HG03139 (cell line): ENCODE data around the gene ALMS1.
"Not testable (repeated sequence)": the region's sequence is repeated elsewhere in the genome, so short reads cannot be mapped to it uniquely, and the experiment has no call there.

Experiments used
- ATAC-seq: cut with Tn5 transposase; IDR thresholded peaks from one replicate; pipeline ENCODE4 v1.9.1; 2021; ENCODE audit not compliant: unreplicated experiment

Gene ALMS1

GRCh38 chr2:73403237-73403636 lies 17.6 kb downstream of the ALMS1 start:
- no peak for ATAC-seq

- ATAC-seq = no peak
Observed at GRCh38 chr2:73404409-73404808, 18.8 kb downstream of the ALMS1 start.

GRCh38 chr2:73406996-73407395 lies 21.4 kb downstream of the ALMS1 start:
- ATAC-seq = no peak

GRCh38 chr2:73408198-73408597 lies 22.6 kb downstream of the ALMS1 start:
- peak; percentile 82 for ATAC-seq

- no peak for ATAC-seq
Observed at GRCh38 chr2:73414696-73415095, 29.1 kb downstream of the ALMS1 start.

DNA sequence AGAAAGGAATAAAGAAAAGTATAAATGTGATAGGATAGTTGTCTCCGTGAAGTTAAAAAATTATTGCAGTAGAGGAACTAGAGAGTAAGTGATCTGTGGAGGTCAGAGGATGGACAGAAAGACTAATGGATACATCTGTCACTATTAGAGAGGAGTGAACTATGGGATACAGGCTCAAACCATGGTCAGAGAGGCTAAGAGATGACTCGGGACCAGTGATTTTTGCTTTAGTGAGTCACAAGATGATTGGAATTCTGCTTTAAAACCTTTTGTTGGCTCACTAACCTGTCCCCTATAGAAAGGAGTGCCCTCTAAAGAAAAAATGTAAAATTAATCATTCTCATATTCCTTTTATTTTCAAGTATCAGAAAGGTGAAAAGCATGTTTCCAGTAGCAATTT lies 30.3 kb downstream of the ALMS1 start:
- ATAC-seq = no peak

DNA sequence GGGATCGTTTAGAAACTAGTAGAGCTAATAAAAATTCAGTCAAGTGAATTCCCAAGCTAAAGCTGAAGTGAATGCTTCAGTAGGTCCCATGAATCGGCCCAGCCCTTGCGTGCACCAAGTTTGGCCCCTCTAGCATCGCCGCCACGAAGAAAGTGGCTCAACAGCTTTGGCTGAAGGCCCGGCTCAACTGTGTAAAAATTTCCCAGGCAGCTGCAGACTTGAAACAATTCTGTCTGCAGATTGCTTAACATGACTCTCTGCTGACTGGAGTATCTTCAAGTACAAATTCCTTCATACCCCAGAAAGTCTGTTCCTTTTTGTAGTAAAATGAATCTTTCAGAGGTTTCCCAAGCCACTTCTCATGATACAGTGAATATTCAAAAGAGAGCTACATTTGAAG lies 32.7 kb downstream of the ALMS1 start:
- no peak for ATAC-seq

GRCh38 chr2:73423913-73424312 lies 38.3 kb downstream of the ALMS1 start:
- ATAC-seq = no peak

- ATAC-seq = no peak
Observed at GRCh38 chr2:73426176-73426575, 40.5 kb downstream of the ALMS1 start.

DNA sequence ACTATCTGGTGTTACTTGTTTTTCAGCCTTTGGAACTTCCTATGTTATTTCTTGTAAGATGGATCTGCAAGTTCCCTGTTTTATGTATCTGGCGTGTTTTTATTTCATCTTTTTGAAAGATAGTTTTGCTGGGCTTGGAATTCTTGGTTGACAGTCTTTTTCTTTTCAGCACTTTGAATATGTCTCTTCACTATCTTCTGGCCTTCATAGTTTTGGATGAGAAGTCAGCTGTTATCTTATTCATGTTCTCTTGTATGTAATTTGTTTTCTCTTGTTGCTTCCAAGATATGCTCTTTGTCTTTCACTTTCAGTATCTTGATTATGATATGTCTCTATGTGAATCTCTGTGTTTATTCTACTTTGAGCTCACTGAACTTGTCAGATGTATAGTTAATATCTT lies 50.4 kb downstream of the ALMS1 start:
- no peak for ATAC-seq

- no peak for ATAC-seq
Observed at GRCh38 chr2:73444202-73444601, 58.6 kb downstream of the ALMS1 start.

GRCh38 chr2:73448856-73449255 lies 63.2 kb downstream of the ALMS1 start:
- no peak for ATAC-seq

GRCh38 chr2:73449404-73449803 lies 63.8 kb downstream of the ALMS1 start:
- no peak for ATAC-seq

GRCh38 chr2:73451263-73451972 lies 65.8 kb downstream of the ALMS1 start:
- peak; percentile 93 for ATAC-seq

DNA sequence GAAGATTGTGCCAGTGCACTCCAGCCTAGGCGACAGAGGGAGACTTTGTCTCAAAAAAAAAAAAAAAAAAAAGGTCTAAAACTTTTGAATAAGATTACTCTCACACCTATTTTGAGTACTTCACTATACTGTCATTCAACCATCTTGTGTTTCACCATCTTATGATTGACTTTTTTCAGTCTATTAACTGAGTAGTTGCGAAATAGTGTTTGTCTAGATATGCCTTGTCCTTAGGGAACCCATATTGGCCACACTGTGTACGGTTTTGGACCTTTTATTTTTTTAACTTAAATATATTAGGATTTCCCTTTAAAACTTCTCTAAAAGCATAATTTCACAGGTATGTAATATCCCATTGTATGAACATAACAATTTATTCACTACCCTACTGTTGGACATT lies 72.3 kb downstream of the ALMS1 start:
- ATAC-seq = no peak

GRCh38 chr2:73462388-73462787 lies 76.8 kb downstream of the ALMS1 start:
- ATAC-seq = not testable (repeated sequence)

- no peak for ATAC-seq
Observed at GRCh38 chr2:73468376-73468775, 82.7 kb downstream of the ALMS1 start.

GRCh38 chr2:73483874-73484273 lies 98.2 kb downstream of the ALMS1 start:
- ATAC-seq = not testable (repeated sequence)

DNA sequence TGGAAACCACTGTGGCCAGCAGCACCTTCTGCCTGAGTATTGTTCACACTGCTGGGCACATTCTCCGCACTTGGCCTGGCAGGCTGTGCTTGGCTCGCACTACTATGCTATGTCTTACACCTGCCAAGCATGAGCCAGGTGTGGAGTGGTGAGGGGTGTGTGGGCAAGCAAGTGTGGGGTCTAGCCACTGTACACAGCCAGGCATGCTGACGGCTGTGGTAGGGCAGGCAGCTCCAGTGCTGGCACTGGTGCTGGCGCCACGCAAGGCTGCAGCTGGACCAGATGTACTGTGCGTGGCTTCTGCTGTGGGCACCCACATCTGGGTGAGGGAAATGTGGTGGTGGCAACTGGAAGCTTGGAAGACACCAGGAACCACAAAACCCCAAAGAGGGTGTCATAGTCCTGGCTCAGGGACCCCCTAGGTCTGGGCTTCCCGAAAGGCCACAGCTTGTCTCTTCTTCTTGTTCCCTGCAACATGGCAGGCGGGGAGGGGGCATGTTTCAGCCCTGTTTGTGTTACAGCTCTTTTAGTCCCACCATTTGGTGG lies 101.5 kb downstream of the ALMS1 start:
- no peak for ATAC-seq

DNA sequence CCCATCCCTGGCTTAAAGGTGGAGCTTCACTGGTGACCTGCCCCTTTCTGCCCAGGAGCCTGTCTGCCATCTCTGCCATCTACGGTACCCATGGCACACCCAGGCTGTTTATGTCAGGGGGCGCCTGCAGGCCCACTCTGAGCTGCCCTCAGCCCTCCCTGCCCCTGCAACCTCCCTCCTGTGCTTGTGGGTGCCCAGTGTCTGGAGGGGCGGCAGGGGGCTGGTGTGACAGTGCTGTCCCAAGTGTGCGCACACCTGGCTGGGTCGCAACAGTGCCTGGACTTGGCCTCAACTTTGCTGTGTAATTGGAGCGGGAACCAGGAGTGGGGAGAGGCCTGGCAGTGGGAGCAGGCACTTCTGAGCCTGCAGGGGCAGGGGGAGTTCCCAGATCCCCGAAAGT lies 102.4 kb downstream of the ALMS1 start:
- ATAC-seq = no peak

- peak; percentile 60 for ATAC-seq
Observed at GRCh38 chr2:73489053-73489452, 103.4 kb downstream of the ALMS1 start.

GRCh38 chr2:73494031-73494430 lies 108.4 kb downstream of the ALMS1 start:
- no peak for ATAC-seq

- ATAC-seq = no peak
Observed at GRCh38 chr2:73503992-73504570, 118.4 kb downstream of the ALMS1 start.
